ENCODE measurements around the gene NSUN2.
"Not testable (repeated sequence)": the region's sequence is repeated elsewhere in the genome, so short reads cannot be mapped to it uniquely, and the experiment has no call there.

NSUN2 gene

GRCh38 chr5:6632888-6633468, at the start of gene NSUN2, which contains the start of gene SRD5A1:
NSUN2 (minus strand) TSS chr5:6633044; CDS start chr5:6632979, 65 bp downstream.
SRD5A1 (plus strand) TSS chr5:6633440; CDS start chr5:6633577, 137 bp downstream.
- in situ Hi-C loops (cut with MboI; ENCODE audit: low sequenced_read_pairs), result loop anchor here (5.0 kb wide), 1 partner anchor 84 kb away; no protein-coding TSS in a partner anchor
- peaks cover 6% of the 10 kb centered on the region for H3K4me1 ChIP-seq
- H3K27me3 ChIP-seq (ENCODE audit: low read depth), result no peaks in the 10 kb centered on the region
- H3K4me3 ChIP-seq, result peak within 1 kb of the TSS; percentile 83
- peaks cover 49% of the 10 kb centered on the region for H3K36me3 ChIP-seq (replicated peaks)
- H3K9me3 ChIP-seq, result no peaks in the 10 kb centered on the region
- peak; percentile 77 to 89 for DNase-seq (ENCODE audit: low spot score in 2 of 2)

GRCh38 chr5:6682239-6682638, 49.4 kb upstream of the NSUN2 start:
- Histone ChIP-seq H3K4me1 (no peaks in the 10 kb centered on the region), H3K36me3 (replicated peaks) (no peaks in the 10 kb centered on the region), H3K9me3 (no peaks in the 10 kb centered on the region), H3K4me3 (no peak overlapping the region), H3K27me3 (ENCODE audit: low read depth) (no peaks in the 10 kb centered on the region)
- in situ Hi-C loops (cut with MboI; ENCODE audit: low sequenced_read_pairs), result no loop called here
- DNase-seq (ENCODE audit: low spot score in 2 of 2), result peak in 1 of 2 experiments; percentile 34

GRCh38 chr5:6681682-6682081, 48.8 kb upstream of the NSUN2 start:
- H3K9me3 ChIP-seq, result no peaks in the 10 kb centered on the region
- DNase-seq (ENCODE audit: low spot score in 2 of 2), result no peak
- in situ Hi-C loops (cut with MboI; ENCODE audit: low sequenced_read_pairs), result no loop called here
- no peaks in the 10 kb centered on the region for H3K36me3 ChIP-seq (replicated peaks)
- no peaks in the 10 kb centered on the region for H3K4me1 ChIP-seq
- no peak overlapping the region for H3K4me3 ChIP-seq
- no peaks in the 10 kb centered on the region for H3K27me3 ChIP-seq (ENCODE audit: low read depth)

- Histone ChIP-seq H3K4me3 (no peak overlapping the region), H3K27me3 (ENCODE audit: low read depth) (no peaks in the 10 kb centered on the region), H3K9me3 (no peaks in the 10 kb centered on the region), H3K4me1 (no peaks in the 10 kb centered on the region), H3K36me3 (replicated peaks) (no peaks in the 10 kb centered on the region)
- no peak for DNase-seq (ENCODE audit: low spot score in 2 of 2)
- in situ Hi-C loops (cut with MboI; ENCODE audit: low sequenced_read_pairs), result no loop called here
Observed at GRCh38 chr5:6680922-6681321, 48.1 kb upstream of the NSUN2 start.

GRCh38 chr5:6678385-6678784, 45.5 kb upstream of the NSUN2 start:
- no peak for DNase-seq (ENCODE audit: low spot score in 2 of 2)
- Histone ChIP-seq H3K36me3 (replicated peaks) (no peaks in the 10 kb centered on the region), H3K4me1 (no peaks in the 10 kb centered on the region), H3K4me3 (no peak overlapping the region), H3K27me3 (ENCODE audit: low read depth) (no peaks in the 10 kb centered on the region), H3K9me3 (peaks cover 3% of the 10 kb centered on the region; the same call in 1 of the 2 replicates)
- in situ Hi-C loops (cut with MboI; ENCODE audit: low sequenced_read_pairs), result no loop called here

GRCh38 chr5:6676702-6677101, 43.9 kb upstream of the NSUN2 start:
- in situ Hi-C loops (cut with MboI; ENCODE audit: low sequenced_read_pairs), result no loop called here
- no peaks in the 10 kb centered on the region for H3K27me3 ChIP-seq (ENCODE audit: low read depth)
- no peaks in the 10 kb centered on the region for H3K4me1 ChIP-seq
- H3K9me3 ChIP-seq, result peaks cover 3% of the 10 kb centered on the region; the same call in 1 of the 2 replicates
- H3K36me3 ChIP-seq (replicated peaks), result no peaks in the 10 kb centered on the region
- H3K4me3 ChIP-seq, result no peak overlapping the region
- DNase-seq (ENCODE audit: low spot score in 2 of 2), result no peak

GRCh38 chr5:6675784-6676491, 43.1 kb upstream of the NSUN2 start:
- no peaks in the 10 kb centered on the region for H3K4me1 ChIP-seq
- no peak for DNase-seq (ENCODE audit: low spot score in 2 of 2)
- H3K36me3 ChIP-seq (replicated peaks), result no peaks in the 10 kb centered on the region
- peaks cover 3% of the 10 kb centered on the region; the same call in 1 of the 2 replicates for H3K9me3 ChIP-seq
- H3K4me3 ChIP-seq, result no peak overlapping the region
- in situ Hi-C loops (cut with MboI; ENCODE audit: low sequenced_read_pairs), result no loop called here
- H3K27me3 ChIP-seq (ENCODE audit: low read depth), result no peaks in the 10 kb centered on the region

- peaks cover 3% of the 10 kb centered on the region; the same call in 1 of the 2 replicates for H3K9me3 ChIP-seq
- no peak overlapping the region for H3K4me3 ChIP-seq
- H3K4me1 ChIP-seq, result no peaks in the 10 kb centered on the region
- H3K27me3 ChIP-seq (ENCODE audit: low read depth), result no peaks in the 10 kb centered on the region
- no peaks in the 10 kb centered on the region for H3K36me3 ChIP-seq (replicated peaks)
- in situ Hi-C loops (cut with MboI; ENCODE audit: low sequenced_read_pairs), result no loop called here
- DNase-seq (ENCODE audit: low spot score in 2 of 2), result no peak
Observed at GRCh38 chr5:6674886-6675285, 42.0 kb upstream of the NSUN2 start.

- Histone ChIP-seq H3K4me1 (no peaks in the 10 kb centered on the region), H3K36me3 (replicated peaks) (no peaks in the 10 kb centered on the region), H3K4me3 (no peak overlapping the region), H3K9me3 (peaks cover 3% of the 10 kb centered on the region; the same call in 1 of the 2 replicates), H3K27me3 (ENCODE audit: low read depth) (no peaks in the 10 kb centered on the region)
- no peak for DNase-seq (ENCODE audit: low spot score in 2 of 2)
- in situ Hi-C loops (cut with MboI; ENCODE audit: low sequenced_read_pairs), result no loop called here
Observed at GRCh38 chr5:6674421-6674820, 41.6 kb upstream of the NSUN2 start.

GRCh38 chr5:6673963-6674362, 41.1 kb upstream of the NSUN2 start:
- Histone ChIP-seq H3K4me1 (no peaks in the 10 kb centered on the region), H3K27me3 (ENCODE audit: low read depth) (no peaks in the 10 kb centered on the region), H3K9me3 (peaks cover 3% of the 10 kb centered on the region; the same call in 1 of the 2 replicates), H3K4me3 (no peak overlapping the region), H3K36me3 (replicated peaks) (no peaks in the 10 kb centered on the region)
- in situ Hi-C loops (cut with MboI; ENCODE audit: low sequenced_read_pairs), result no loop called here
- DNase-seq (ENCODE audit: low spot score in 2 of 2), result no peak

GRCh38 chr5:6673031-6673430, 40.2 kb upstream of the NSUN2 start:
- Histone ChIP-seq H3K36me3 (replicated peaks) (no peaks in the 10 kb centered on the region), H3K4me3 (no peak overlapping the region)
- in situ Hi-C loops (cut with MboI; ENCODE audit: low sequenced_read_pairs), result no loop called here

GRCh38 chr5:6668717-6669116, 35.9 kb upstream of the NSUN2 start:
- H3K4me3 ChIP-seq; H3K27me3 ChIP-seq (ENCODE audit: low read depth); DNase-seq (ENCODE audit: low spot score in 2 of 2); H3K9me3 ChIP-seq; H3K36me3 ChIP-seq (replicated peaks); in situ Hi-C loops (cut with MboI; ENCODE audit: low sequenced_read_pairs); H3K4me1 ChIP-seq: not testable (repeated sequence)

More at GRCh38 chr5:6673031-6673430, 40.2 kb upstream of the NSUN2 start:
- H3K9me3 ChIP-seq, result peaks cover 3% of the 10 kb centered on the region; the same call in 1 of the 2 replicates
- H3K4me1 ChIP-seq, result no peaks in the 10 kb centered on the region
- H3K27me3 ChIP-seq (ENCODE audit: low read depth), result no peaks in the 10 kb centered on the region
- no peak for DNase-seq (ENCODE audit: low spot score in 2 of 2)

GRCh38 chr5:6667648-6668047, 34.8 kb upstream of the NSUN2 start:
- no peak for DNase-seq (ENCODE audit: low spot score in 2 of 2)

GRCh38 chr5:6666762-6667161, 33.9 kb upstream of the NSUN2 start:
- no peaks in the 10 kb centered on the region for H3K36me3 ChIP-seq (replicated peaks)
- H3K9me3 ChIP-seq, result no peaks in the 10 kb centered on the region
- H3K4me1 ChIP-seq, result no peaks in the 10 kb centered on the region
- no peak for DNase-seq (ENCODE audit: low spot score in 2 of 2)
- no peak overlapping the region for H3K4me3 ChIP-seq
- no peaks in the 10 kb centered on the region for H3K27me3 ChIP-seq (ENCODE audit: low read depth)
- in situ Hi-C loops (cut with MboI; ENCODE audit: low sequenced_read_pairs), result no loop called here

More at GRCh38 chr5:6667648-6668047, 34.8 kb upstream of the NSUN2 start:
- Histone ChIP-seq H3K27me3 (ENCODE audit: low read depth) (no peaks in the 10 kb centered on the region), H3K4me1 (no peaks in the 10 kb centered on the region), H3K4me3 (no peak overlapping the region), H3K9me3 (no peaks in the 10 kb centered on the region), H3K36me3 (replicated peaks) (no peaks in the 10 kb centered on the region)
- in situ Hi-C loops (cut with MboI; ENCODE audit: low sequenced_read_pairs), result no loop called here
